ELR (cell line): ENCODE data around the gene KCNK18.

Source experiments
- DNase-seq: peaks from one replicate; pipeline ENCODE4 v3.0.0-alpha.2; 2015; ENCODE audit warnings: low read depth

Gene KCNK18

GRCh38 chr10:117170244-117170643 lies 27.0 kb upstream of the KCNK18 start:
- DNase-seq = peak; percentile 12

GRCh38 chr10:117174439-117175214 lies 22.7 kb upstream of the KCNK18 start:
- DNase-seq = peak; percentile 81

GRCh38 chr10:117175215-117175900 lies 21.9 kb upstream of the KCNK18 start:
- DNase-seq = no peak

GRCh38 chr10:117175901-117176534 lies 21.3 kb upstream of the KCNK18 start:
- peak; percentile 81 for DNase-seq

- DNase-seq = no peak
These were observed 19.1 kb upstream of the KCNK18 start for GRCh38 chr10:117178190-117178589.

GRCh38 chr10:117184296-117184695 lies 13.0 kb upstream of the KCNK18 start:
- DNase-seq = no peak

- DNase-seq = no peak
These were observed 12.5 kb upstream of the KCNK18 start for GRCh38 chr10:117184821-117185220.

- DNase-seq = peak; percentile 10
These were observed 11.5 kb upstream of the KCNK18 start for GRCh38 chr10:117185817-117186216.

- peak; percentile 71 for DNase-seq
These were observed 10.3 kb upstream of the KCNK18 start for GRCh38 chr10:117186832-117187615.

- peak; percentile 19 for DNase-seq
These were observed 8.9 kb upstream of the KCNK18 start for GRCh38 chr10:117188371-117188770.

- no peak for DNase-seq
These were observed 7.7 kb upstream of the KCNK18 start for GRCh38 chr10:117189557-117189956.

- DNase-seq = no peak
These were observed 799 bp downstream of the KCNK18 start for GRCh38 chr10:117198088-117198487.

- DNase-seq = no peak
These were observed 4.5 kb downstream of the KCNK18 start for GRCh38 chr10:117201826-117202225.

GRCh38 chr10:117204316-117204715 lies 7.0 kb downstream of the KCNK18 start:
- no peak for DNase-seq

- DNase-seq = no peak
These were observed 14.9 kb downstream of the KCNK18 start for GRCh38 chr10:117212176-117212575.

- peak; percentile 43 for DNase-seq
These were observed 17.1 kb downstream of the KCNK18 start for GRCh38 chr10:117214401-117214800.

- DNase-seq = no peak
These were observed 17.8 kb downstream of the KCNK18 start for GRCh38 chr10:117215079-117215478.

- no peak for DNase-seq
These were observed 18.7 kb downstream of the KCNK18 start for GRCh38 chr10:117216028-117216427.

GRCh38 chr10:117216611-117217195 lies 19.4 kb downstream of the KCNK18 start:
- DNase-seq = peak; percentile 73

GRCh38 chr10:117217196-117217761 lies 20.0 kb downstream of the KCNK18 start:
- peak; percentile 20 for DNase-seq

GRCh38 chr10:117218654-117219053 lies 21.4 kb downstream of the KCNK18 start:
- DNase-seq = peak; percentile 3
